ENCODE results near the gene ACOT13. TPM values are rescaled to one million over a fixed set of nuclear protein-coding genes. Genes with fewer than 3 reads are reported as not detected.
A peak's percentile ranks its signal among the peaks of the same experiment; 100 is the strongest.
"Not testable (repeated sequence)": the region's sequence is repeated elsewhere in the genome, so short reads cannot be mapped to it uniquely, and the experiment has no call there.

ACOT13 gene
- total RNA-seq, 1 donor from 2014 or later: 25.3 TPM

DNA sequence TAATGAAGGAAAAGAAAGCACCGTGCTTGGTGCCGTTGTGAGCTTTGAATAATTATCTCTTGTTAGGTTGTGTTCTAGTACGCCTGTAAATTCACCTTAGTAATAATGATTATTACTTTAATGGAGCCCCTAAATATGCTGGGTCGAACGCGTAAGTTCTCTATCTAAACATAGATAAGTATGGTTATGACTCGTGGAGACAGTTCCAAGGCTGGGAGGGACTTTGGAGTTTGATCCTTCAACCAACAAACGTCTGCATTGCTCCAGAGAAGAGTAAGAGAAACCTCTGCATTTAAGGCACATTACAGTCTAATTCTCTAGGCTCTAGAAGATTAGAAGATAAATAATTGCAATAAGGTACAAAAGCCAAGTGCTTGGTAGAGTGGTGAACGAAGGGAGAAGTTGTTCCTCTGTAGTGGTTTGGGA is 514 bp downstream of the ACOT13 start:
- Mint-ChIP-seq H3K36me3 (ENCODE audit: low read depth) (peaks cover 50% of the 10 kb centered on the region), H3K4me1 (peaks cover 36% of the 10 kb centered on the region)

GRCh38 chr6:24668066-24668996 is 1.5 kb downstream of the ACOT13 start:
- H3K4me1 Mint-ChIP-seq: peaks cover 32% of the 10 kb centered on the region
- H3K27me3 Mint-ChIP-seq, DNase-seq, H3K9me3 Mint-ChIP-seq: not testable (repeated sequence)
- peak overlapping the region; percentile 41 for H3K27ac Mint-ChIP-seq
- intact Hi-C loops (cut with micrococcal nuclease): loop anchor here (5.0 kb wide), 1 partner anchor 34 kb away; no protein-coding TSS in a partner anchor
- H3K4me3 Mint-ChIP-seq: peak overlapping the region; percentile 90
- peaks cover 47% of the 10 kb centered on the region for H3K36me3 Mint-ChIP-seq (ENCODE audit: low read depth)

More for the DNA sequence above, 514 bp downstream of the ACOT13 start:
- Mint-ChIP-seq H3K9me3 (peaks cover 4% of the 10 kb centered on the region), H3K4me3 (peak overlapping the region; percentile 90), H3K27me3 (no peaks in the 10 kb centered on the region), H3K27ac (peak overlapping the region; percentile 98)
- intact Hi-C loops (cut with micrococcal nuclease): loop anchor here (2.0 to 5.0 kb wide), 4 partner anchors 21 to 107 kb away; partner anchors contain the start of genes GMNN and KIAA0319
- peak; percentile 70 for DNase-seq

- peak overlapping the region; percentile 18 for H3K27ac Mint-ChIP-seq
Measured at GRCh38 chr6:24668997-24669361, 2.1 kb downstream of the ACOT13 start.

GRCh38 chr6:24670492-24670891 is 3.6 kb downstream of the ACOT13 start:
- H3K27ac Mint-ChIP-seq; DNase-seq; H3K9me3 Mint-ChIP-seq; H3K27me3 Mint-ChIP-seq; H3K4me3 Mint-ChIP-seq; intact Hi-C loops (cut with micrococcal nuclease): not testable (repeated sequence)
- Mint-ChIP-seq H3K36me3 (ENCODE audit: low read depth) (peaks cover 47% of the 10 kb centered on the region), H3K4me1 (peaks cover 16% of the 10 kb centered on the region)

More at GRCh38 chr6:24668997-24669361, 2.1 kb downstream of the ACOT13 start:
- intact Hi-C loops (cut with micrococcal nuclease): loop anchor here (5.0 kb wide), 1 partner anchor 33 kb away; no protein-coding TSS in a partner anchor
- DNase-seq: no peak
- H3K9me3 Mint-ChIP-seq: peaks cover 4% of the 10 kb centered on the region
- H3K27me3 Mint-ChIP-seq: no peaks in the 10 kb centered on the region
- peaks cover 27% of the 10 kb centered on the region for H3K4me1 Mint-ChIP-seq
- H3K4me3 Mint-ChIP-seq: peak overlapping the region; percentile 90
- peaks cover 44% of the 10 kb centered on the region for H3K36me3 Mint-ChIP-seq (ENCODE audit: low read depth)

DNA sequence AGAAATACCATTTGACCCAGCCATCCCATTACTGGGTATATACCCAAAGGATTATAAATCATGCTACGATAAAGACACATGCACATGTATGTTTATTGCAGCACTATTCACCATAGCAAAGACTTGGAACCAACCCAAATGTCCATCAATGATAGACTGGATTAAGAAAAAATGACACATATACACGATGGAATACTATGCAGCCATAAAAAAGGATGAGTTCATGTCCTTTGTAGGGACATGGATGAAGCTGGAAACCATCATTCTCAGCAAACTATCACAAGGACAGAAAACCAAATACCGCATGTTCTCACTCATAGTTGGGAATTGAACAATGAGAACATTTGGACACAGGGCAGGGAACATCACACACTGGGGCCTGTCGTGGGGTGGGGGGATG is 4.2 kb downstream of the ACOT13 start:
- H3K4me3 Mint-ChIP-seq; H3K27ac Mint-ChIP-seq; DNase-seq; H3K27me3 Mint-ChIP-seq; H3K9me3 Mint-ChIP-seq; intact Hi-C loops (cut with micrococcal nuclease): not testable (repeated sequence)
- Mint-ChIP-seq H3K4me1 (peaks cover 13% of the 10 kb centered on the region), H3K36me3 (ENCODE audit: low read depth) (peaks cover 48% of the 10 kb centered on the region)

DNA sequence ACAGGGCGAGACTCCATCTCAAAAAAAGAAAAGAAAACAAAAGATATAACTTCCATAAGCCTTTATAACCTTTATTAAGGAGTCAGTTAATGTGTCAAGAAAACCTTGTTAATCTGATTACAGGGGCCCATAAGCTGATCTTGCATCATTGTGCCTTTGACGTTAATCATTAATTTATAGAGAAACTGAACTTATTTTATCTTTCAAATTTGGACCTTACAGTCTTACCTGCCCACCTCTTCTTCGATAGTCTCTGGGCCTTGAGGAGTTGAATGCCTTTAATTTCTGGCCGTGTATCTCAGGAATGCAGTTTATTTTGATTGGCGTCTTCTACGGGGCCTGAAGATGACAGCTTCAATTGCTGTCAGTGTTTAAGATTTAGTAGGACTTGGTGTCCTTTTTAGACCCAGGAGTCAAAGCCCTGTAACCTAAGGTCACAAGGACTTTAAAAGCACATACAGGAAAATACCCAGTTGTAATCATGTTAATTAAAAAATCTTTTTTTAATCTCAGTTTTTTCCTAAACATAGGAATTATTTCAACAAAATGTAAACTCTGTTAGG is 5.8 kb downstream of the ACOT13 start:
- peaks cover 42% of the 10 kb centered on the region for H3K36me3 Mint-ChIP-seq (ENCODE audit: low read depth)

DNA sequence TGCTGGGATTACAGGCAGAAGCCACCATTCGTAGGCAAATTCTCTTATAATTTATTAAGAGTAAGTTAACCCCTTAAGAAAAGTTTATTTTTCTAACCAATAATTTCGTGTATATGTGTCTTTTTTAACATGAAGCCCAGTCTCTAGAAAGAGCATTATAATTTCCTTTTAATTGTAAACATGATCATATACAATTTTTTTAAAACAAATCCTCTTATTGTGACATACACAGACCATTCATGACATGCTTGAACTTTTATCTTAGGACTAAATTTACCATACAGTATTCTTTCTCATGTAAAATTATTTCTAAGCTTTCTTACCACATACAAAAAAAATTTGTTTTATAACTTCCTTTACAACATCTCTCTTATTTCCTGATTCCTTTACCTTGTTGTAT is 6.7 kb downstream of the ACOT13 start:
- H3K4me1 Mint-ChIP-seq: peaks cover 6% of the 10 kb centered on the region
- H3K4me3 Mint-ChIP-seq: no peak overlapping the region
- peaks cover 8% of the 10 kb centered on the region for H3K9me3 Mint-ChIP-seq
- no peak for DNase-seq
- H3K36me3 Mint-ChIP-seq (ENCODE audit: low read depth): peaks cover 42% of the 10 kb centered on the region
- no peaks in the 10 kb centered on the region for H3K27me3 Mint-ChIP-seq
- no peak overlapping the region for H3K27ac Mint-ChIP-seq
- intact Hi-C loops (cut with micrococcal nuclease): no loop called here

More for the DNA sequence above, 5.8 kb downstream of the ACOT13 start:
- peaks cover 9% of the 10 kb centered on the region for H3K4me1 Mint-ChIP-seq
- peaks cover 8% of the 10 kb centered on the region for H3K9me3 Mint-ChIP-seq
- no peaks in the 10 kb centered on the region for H3K27me3 Mint-ChIP-seq
- H3K4me3 Mint-ChIP-seq: no peak overlapping the region
- no peak overlapping the region for H3K27ac Mint-ChIP-seq
- intact Hi-C loops (cut with micrococcal nuclease): no loop called here
- DNase-seq: no peak

GRCh38 chr6:24678792-24679352 is 12.0 kb downstream of the ACOT13 start:
- peaks cover 15% of the 10 kb centered on the region for H3K36me3 Mint-ChIP-seq (ENCODE audit: low read depth)
- H3K4me1 Mint-ChIP-seq; H3K4me3 Mint-ChIP-seq; DNase-seq; intact Hi-C loops (cut with micrococcal nuclease); H3K27ac Mint-ChIP-seq; H3K9me3 Mint-ChIP-seq; H3K27me3 Mint-ChIP-seq: not testable (repeated sequence)

DNA sequence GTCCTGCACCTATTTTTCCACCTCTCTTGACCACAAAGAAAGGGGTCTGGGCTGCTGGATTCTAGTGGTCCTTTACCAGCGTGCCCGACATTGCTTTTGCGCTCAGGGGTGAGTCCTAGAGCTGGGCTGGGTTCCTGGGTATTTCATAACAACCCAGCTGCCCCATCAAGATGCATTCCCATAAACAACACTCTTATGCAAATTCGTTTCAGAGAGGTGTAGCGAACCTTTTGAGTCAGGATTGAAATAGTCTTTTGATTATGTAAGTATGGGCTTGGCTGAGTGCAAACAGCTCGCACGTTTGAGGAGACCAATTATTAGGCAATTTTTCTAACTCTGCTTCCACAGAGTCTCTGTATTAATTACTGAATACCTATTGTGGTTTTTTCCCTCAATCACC is 13.7 kb downstream of the ACOT13 start:
- intact Hi-C loops (cut with micrococcal nuclease): no loop called here
- no peaks in the 10 kb centered on the region for H3K9me3 Mint-ChIP-seq
- no peaks in the 10 kb centered on the region for H3K4me1 Mint-ChIP-seq
- no peak overlapping the region for H3K27ac Mint-ChIP-seq
- H3K27me3 Mint-ChIP-seq: no peaks in the 10 kb centered on the region
- DNase-seq: no peak
- H3K36me3 Mint-ChIP-seq (ENCODE audit: low read depth): peaks cover 2% of the 10 kb centered on the region
- H3K4me3 Mint-ChIP-seq: no peak overlapping the region

- intact Hi-C loops (cut with micrococcal nuclease): no loop called here
- no peak overlapping the region for H3K27ac Mint-ChIP-seq
- H3K9me3 Mint-ChIP-seq: no peaks in the 10 kb centered on the region
- H3K27me3 Mint-ChIP-seq: no peaks in the 10 kb centered on the region
- H3K4me1 Mint-ChIP-seq: no peaks in the 10 kb centered on the region
- no peak overlapping the region for H3K4me3 Mint-ChIP-seq
- no peak for DNase-seq
- peaks cover 3% of the 10 kb centered on the region for H3K36me3 Mint-ChIP-seq (ENCODE audit: low read depth)
Measured at GRCh38 chr6:24683297-24684296, 16.7 kb downstream of the ACOT13 start.

DNA sequence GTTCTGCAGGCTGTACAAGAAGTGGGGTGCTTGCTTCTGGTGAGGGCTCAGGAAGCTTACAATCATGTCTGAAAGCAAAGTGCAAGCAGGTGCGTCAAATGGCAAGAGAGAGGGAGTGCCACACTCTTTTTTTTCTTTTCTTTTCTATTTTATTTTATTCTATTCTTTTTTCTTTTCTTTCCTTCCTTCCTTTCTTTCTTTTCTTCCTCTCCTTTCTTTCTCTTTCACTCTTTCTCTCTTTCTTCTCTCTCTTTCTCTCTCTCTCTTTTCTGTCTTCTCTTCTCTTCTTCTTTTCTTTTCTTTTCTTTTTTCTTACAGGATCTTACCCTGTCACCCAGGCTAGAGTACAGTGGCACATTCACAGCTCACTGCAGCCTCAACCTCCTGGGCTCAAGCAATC is 19.5 kb downstream of the ACOT13 start:
- DNase-seq: no peak
- Mint-ChIP-seq H3K4me3 (no peak overlapping the region), H3K27ac (no peak overlapping the region), H3K4me1 (no peaks in the 10 kb centered on the region), H3K27me3 (no peaks in the 10 kb centered on the region), H3K36me3 (ENCODE audit: low read depth) (peaks cover 3% of the 10 kb centered on the region), H3K9me3 (no peaks in the 10 kb centered on the region)
- intact Hi-C loops (cut with micrococcal nuclease): no loop called here

DNA sequence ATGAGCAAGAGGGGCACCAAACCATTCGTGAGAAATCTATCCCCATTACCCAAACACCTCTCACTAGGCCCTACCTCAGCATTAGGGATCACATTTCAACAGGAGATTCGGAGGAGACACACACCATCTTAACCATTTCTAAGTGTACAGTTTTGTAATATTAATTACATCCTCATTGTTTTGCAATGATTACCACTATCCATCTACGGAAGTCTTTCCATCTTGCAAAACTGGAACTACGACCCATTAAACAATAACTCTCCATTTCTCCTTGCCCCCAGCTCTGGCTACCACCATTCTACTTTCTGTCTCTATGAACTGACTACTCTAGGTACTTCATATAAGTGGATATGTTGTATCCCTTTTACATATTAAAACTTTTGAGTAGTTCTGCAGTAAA is 20.1 kb downstream of the ACOT13 start:
- Mint-ChIP-seq H3K4me1 (no peaks in the 10 kb centered on the region), H3K36me3 (ENCODE audit: low read depth) (peaks cover 3% of the 10 kb centered on the region), H3K27ac (no peak overlapping the region), H3K27me3 (no peaks in the 10 kb centered on the region), H3K9me3 (no peaks in the 10 kb centered on the region), H3K4me3 (no peak overlapping the region)
- DNase-seq: no peak
- intact Hi-C loops (cut with micrococcal nuclease): no loop called here

GRCh38 chr6:24689964-24690363 is 23.1 kb downstream of the ACOT13 start:
- intact Hi-C loops (cut with micrococcal nuclease): loop anchor here (10.0 kb wide), 1 partner anchor 45 kb away; the partner anchor contains the start of gene KIAA0319
- H3K36me3 Mint-ChIP-seq (ENCODE audit: low read depth): peaks cover 3% of the 10 kb centered on the region
- H3K27me3 Mint-ChIP-seq: no peaks in the 10 kb centered on the region
- no peak overlapping the region for H3K27ac Mint-ChIP-seq
- no peaks in the 10 kb centered on the region for H3K9me3 Mint-ChIP-seq
- no peak for DNase-seq
- peaks cover 4% of the 10 kb centered on the region for H3K4me1 Mint-ChIP-seq
- no peak overlapping the region for H3K4me3 Mint-ChIP-seq
